Astrocyte (in vitro differentiated cells and primary cell): ENCODE measurements around the gene FAM50B.

Source experiments
- EZH2 ChIP-seq: IDR thresholded peaks from 2 replicates; pipeline ENCODE4 v1.6.1; 2012; ENCODE audit warnings: mild to moderate bottlenecking, low read length, inconsistent platforms; ENCODE audit not compliant: insufficient read depth
- TF ChIP-seq, protein P1 (sequence below): IDR thresholded peaks from 2 replicates; pipeline ENCODE4 v1.5.1; 2011; ENCODE audit warnings: low read depth, mild to moderate bottlenecking, inconsistent platforms, low read length, moderate library complexity; ENCODE audit not compliant: insufficient read depth

- TF ChIP-seq, protein P1, sequence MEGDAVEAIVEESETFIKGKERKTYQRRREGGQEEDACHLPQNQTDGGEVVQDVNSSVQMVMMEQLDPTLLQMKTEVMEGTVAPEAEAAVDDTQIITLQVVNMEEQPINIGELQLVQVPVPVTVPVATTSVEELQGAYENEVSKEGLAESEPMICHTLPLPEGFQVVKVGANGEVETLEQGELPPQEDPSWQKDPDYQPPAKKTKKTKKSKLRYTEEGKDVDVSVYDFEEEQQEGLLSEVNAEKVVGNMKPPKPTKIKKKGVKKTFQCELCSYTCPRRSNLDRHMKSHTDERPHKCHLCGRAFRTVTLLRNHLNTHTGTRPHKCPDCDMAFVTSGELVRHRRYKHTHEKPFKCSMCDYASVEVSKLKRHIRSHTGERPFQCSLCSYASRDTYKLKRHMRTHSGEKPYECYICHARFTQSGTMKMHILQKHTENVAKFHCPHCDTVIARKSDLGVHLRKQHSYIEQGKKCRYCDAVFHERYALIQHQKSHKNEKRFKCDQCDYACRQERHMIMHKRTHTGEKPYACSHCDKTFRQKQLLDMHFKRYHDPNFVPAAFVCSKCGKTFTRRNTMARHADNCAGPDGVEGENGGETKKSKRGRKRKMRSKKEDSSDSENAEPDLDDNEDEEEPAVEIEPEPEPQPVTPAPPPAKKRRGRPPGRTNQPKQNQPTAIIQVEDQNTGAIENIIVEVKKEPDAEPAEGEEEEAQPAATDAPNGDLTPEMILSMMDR: no peak
- TF ChIP-seq EZH2: no peak
Measured at GRCh38 chr6:3893917-3894316, 44.7 kb downstream of the FAM50B start.
